HL-60/S4 treated with retinoic acid at 250 ng/mL for 4 days and 3 days (cell line): Measurements from ENCODE around the gene C6orf163.

ENCODE experiments used
- in situ Hi-C: fragments of 300-500 bp; cut with MboI; formaldehyde crosslinking; loops from 2 replicates; pipeline ENCODE4 v1.7.0; 2022; ENCODE audit warnings: low sequenced_read_pairs

The C6orf163 gene

DNA sequence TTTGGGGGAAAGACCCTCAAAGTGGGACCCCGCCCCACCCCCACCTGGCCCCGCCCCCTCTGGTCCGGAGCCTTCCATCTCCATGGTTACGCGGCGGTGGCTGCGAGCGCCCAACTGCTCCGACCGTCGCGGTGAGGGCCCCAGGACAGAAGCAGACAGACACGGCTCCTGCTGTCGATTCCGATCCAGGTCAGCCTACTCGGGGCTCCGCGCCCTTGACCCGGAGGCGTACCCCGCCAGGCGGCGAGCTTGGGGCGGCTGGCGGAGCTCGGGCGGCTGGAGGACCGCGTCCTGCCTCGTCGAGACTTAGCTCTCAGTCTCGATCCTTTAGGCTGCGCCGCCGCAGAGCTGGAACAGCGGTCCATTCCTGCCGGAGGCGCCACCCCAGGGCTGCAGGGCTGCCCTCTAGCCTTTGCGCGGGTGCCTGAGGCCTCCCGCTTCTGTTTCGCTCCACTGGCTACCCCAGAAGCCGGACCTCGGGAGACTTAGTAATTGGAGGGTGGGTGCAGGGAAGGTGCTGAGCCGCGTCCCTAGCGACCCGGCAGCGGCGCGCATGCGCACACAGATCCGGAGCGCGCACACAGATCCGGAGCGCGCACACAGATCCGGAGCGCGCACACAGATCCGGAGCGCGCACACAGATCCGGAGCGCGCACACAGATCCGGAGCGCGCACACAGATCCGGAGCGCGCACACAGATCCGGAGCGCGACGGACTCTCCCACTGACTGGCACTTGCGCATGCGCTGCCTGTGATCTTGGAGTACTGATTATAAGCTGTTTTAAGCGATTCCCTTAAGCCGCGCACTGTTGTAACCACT, 63.5 kb downstream of the C6orf163 start, which contains the start of gene CFAP206:
CFAP206 (plus strand) TSS at position 72 of the 820 bp plus-strand sequence. CDS start 1,868 bp downstream, outside the sequence.
- in situ Hi-C loops, result no loop called here

DNA sequence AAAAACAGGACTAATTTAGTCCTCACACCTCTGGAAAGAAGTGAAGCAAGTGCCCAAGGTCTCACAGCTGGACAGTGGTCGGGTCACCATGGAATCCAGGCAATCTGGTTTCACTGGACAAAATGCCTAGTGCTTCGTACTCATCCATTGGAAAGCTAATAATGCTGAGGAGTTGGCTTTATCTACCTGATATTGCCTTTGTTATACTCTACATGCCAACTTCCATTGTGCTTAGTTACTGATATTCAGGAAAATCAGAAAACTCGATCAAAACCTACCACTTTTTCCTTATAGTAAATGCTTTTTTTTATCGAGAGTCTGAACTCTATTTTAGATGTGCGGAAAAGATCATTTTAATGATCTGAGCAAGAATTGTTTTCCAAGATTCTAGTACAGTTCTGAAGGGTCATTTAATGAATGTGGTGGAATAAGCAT, 64.1 kb downstream of the C6orf163 start:
- in situ Hi-C loops, result no loop called here
